PC-3 (cell line): ENCODE results near the gene SRGAP1. TPM values are rescaled to one million over a fixed set of nuclear protein-coding genes. Genes with fewer than 3 reads are reported as not detected.

Source experiments
- ATAC-seq: fragments of 200-7000 bp; cut with Tn5 transposase; 2 replicates; pipeline ENCODE4 v1.9.1; 2020; ENCODE audit warnings: mild to moderate bottlenecking, moderate library complexity
- BruUV-seq: library from RNA; stranded (reverse); fragments of 400-500 nt; replicated peaks from 2 replicates; lab custom pipeline; 2021; lab: Mats Ljungman, UMichigan
- CTCF ChIA-PET: fragments of 300-600 bp; sonication (Branson Sonifier 250); formaldehyde crosslinking; loops from one replicate; lab custom pipeline; 2022; ENCODE audit warnings: antibody characterized with exemption; lab: Charles Lee
- POLR2A ChIA-PET: fragments of 300-600 bp; sonication (Branson Sonifier 250); formaldehyde crosslinking; loops from one replicate; lab custom pipeline; 2022; ENCODE audit warnings: antibody characterized with exemption; ENCODE audit not compliant: unreplicated experiment; lab: Charles Lee
- DNase-seq: peaks from one replicate; pipeline ENCODE4 v3.0.0-alpha.2; 2015
- H2AFZ ChIP-seq: fragments of 300-600 bp; sonication (generic); 2 replicates; pipeline ENCODE4 v1.6.0; 2016; ENCODE audit warnings: antibody characterized with exemption, low read length
- H3F3A ChIP-seq: fragments of 300-600 bp; sonication (generic); one replicate; pipeline ENCODE4 v1.6.0; 2017; ENCODE audit warnings: antibody characterized with exemption, low read length, control low read depth, mild to moderate bottlenecking; ENCODE audit not compliant: unreplicated experiment
- H3K27ac ChIP-seq: fragments of 300-600 bp; sonication (generic); 2 replicates; pipeline ENCODE4 v1.5.1; 2016; ENCODE audit warnings: mild to moderate bottlenecking, low read length
- H3K27me3 ChIP-seq: fragments of 300-600 bp; sonication (generic); 2 replicates; pipeline ENCODE4 v1.6.1; 2016; ENCODE audit warnings: low read length, mixed read lengths
- H3K36me3 ChIP-seq: fragments of 300-600 bp; sonication (generic); 2 replicates; pipeline ENCODE4 v1.6.1; 2016; ENCODE audit warnings: low read depth, mixed run types, low read length, mixed read lengths
- H3K4me1 ChIP-seq: fragments of 300-600 bp; sonication (generic); 2 replicates; pipeline ENCODE4 v1.5.1; 2016; ENCODE audit warnings: low read length; ENCODE audit not compliant: insufficient read depth
- H3K4me2 ChIP-seq: fragments of 300-600 bp; sonication (generic); 2 replicates; pipeline ENCODE4 v1.6.0; 2016; ENCODE audit warnings: low read length
- H3K4me3 ChIP-seq: fragments of 300-600 bp; sonication (generic); 2 replicates; pipeline ENCODE4 v1.5.1; 2016; ENCODE audit warnings: mild to moderate bottlenecking, low read length, mixed read lengths
- H3K79me2 ChIP-seq: fragments of 300-600 bp; sonication (generic); 2 replicates; pipeline ENCODE4 v1.6.1; 2017; ENCODE audit warnings: low read length, mixed read lengths
- H3K9ac ChIP-seq: fragments of 300-600 bp; sonication (generic); 2 replicates; pipeline ENCODE4 v1.6.0; 2016; ENCODE audit warnings: mild to moderate bottlenecking, low read length
- H3K9me2 ChIP-seq: fragments of 300-600 bp; sonication (generic); replicated peaks from 2 replicates; pipeline ENCODE4 v1.6.1; 2016; ENCODE audit warnings: mixed run types, low read length, mixed read lengths
- H3K9me3 ChIP-seq: fragments of 300-600 bp; sonication (generic); 2 replicates; pipeline ENCODE4 v1.6.1; 2016; ENCODE audit warnings: low read length, mixed read lengths
- H4K20me1 ChIP-seq: fragments of 300-600 bp; sonication (generic); 2 replicates; pipeline ENCODE4 v1.6.1; 2016; ENCODE audit warnings: low read length, mixed read lengths
- CTCF ChIP-seq: fragments of 300-600 bp; sonication (generic); conservative IDR thresholded peaks from 2 replicates; pipeline ENCODE4 v1.5.1; 2017; ENCODE audit warnings: antibody characterized with exemption, low read depth, mild to moderate bottlenecking, low read length
- EZH2 ChIP-seq: fragments of 300-600 bp; sonication (generic); IDR thresholded peaks from one replicate; pipeline ENCODE4 v1.6.1; 2017; ENCODE audit warnings: antibody characterized with exemption, mild to moderate bottlenecking, low read length; ENCODE audit not compliant: unreplicated experiment
- EZH2phosphoT487 ChIP-seq: fragments of 300-600 bp; sonication (generic); IDR thresholded peaks from 2 replicates; pipeline ENCODE4 v1.6.1; 2018; ENCODE audit warnings: mild to moderate bottlenecking, antibody characterized with exemption, low read length, borderline replicate concordance
- intact Hi-C: fragments of 100-400 bp; cut with micrococcal nuclease; formaldehyde crosslinking; loops from 2 replicates; pipeline ENCODE4 v1.9.0; 2023
- total RNA-seq: library from RNA; depleted of rRNA; stranded (reverse); fragments of >200 nt; gene quantifications from 2 replicates; pipeline ENCODE4 v1.2.3, GENCODE V29; 2014

SRGAP1 gene
- total RNA-seq, 1 experiment from 2014 or later = 11.0 TPM

- Histone ChIP-seq H4K20me1 (no peaks in the 10 kb centered on the region), H2AFZ (no peak overlapping the region), H3F3A (no peaks in the 10 kb centered on the region), H3K9ac (no peak overlapping the region), H3K27ac (no peak overlapping the region), H3K4me1 (no peaks in the 10 kb centered on the region), H3K27me3 (no peaks in the 10 kb centered on the region), H3K79me2 (peaks cover 73% of the 10 kb centered on the region), H3K4me2 (no peak overlapping the region), H3K9me2 (no peaks in the 10 kb centered on the region), H3K4me3 (no peak overlapping the region), H3K36me3 (no peaks in the 10 kb centered on the region), H3K9me3 (no peaks in the 10 kb centered on the region)
- ATAC-seq (no peak), DNase-seq (no peak)
- TF ChIP-seq EZH2 = no peak
- no peak for TF ChIP-seq CTCF
- no peak for TF ChIP-seq EZH2phosphoT487
- no TSS peak for BruUV-seq
- ChIA-PET POLR2A (no interaction called here), CTCF (no interaction called here)
- intact Hi-C loops = no loop called here
Observed at GRCh38 chr12:63949902-63950301, 105.4 kb downstream of the SRGAP1 start.

- H3K36me3 ChIP-seq = no peaks in the 10 kb centered on the region
- no peak overlapping the region for H3K4me3 ChIP-seq
- no peaks in the 10 kb centered on the region for H3F3A ChIP-seq
- H3K27ac ChIP-seq = no peak overlapping the region
- H3K4me1 ChIP-seq = no peaks in the 10 kb centered on the region
- DNase-seq (no peak), ATAC-seq (no peak)
- no peak overlapping the region for H2AFZ ChIP-seq
- peaks cover 74% of the 10 kb centered on the region for H3K79me2 ChIP-seq
- H4K20me1 ChIP-seq = no peaks in the 10 kb centered on the region
- H3K27me3 ChIP-seq = no peaks in the 10 kb centered on the region
- H3K9ac ChIP-seq = no peak overlapping the region
- intact Hi-C loops = no loop called here
- H3K9me3 ChIP-seq = no peaks in the 10 kb centered on the region
- TF ChIP-seq EZH2phosphoT487 = no peak
- no peak for TF ChIP-seq CTCF
- no peak for TF ChIP-seq EZH2
- CTCF ChIA-PET = no interaction called here
- no TSS peak for BruUV-seq
- POLR2A ChIA-PET = interaction anchor here (0.6 kb wide), 1 partner anchor 108 kb away, joined by 3 read pairs; no protein-coding TSS in a partner anchor
- no peak overlapping the region for H3K4me2 ChIP-seq
- no peaks in the 10 kb centered on the region for H3K9me2 ChIP-seq
Observed at GRCh38 chr12:63952995-63953394, 108.5 kb downstream of the SRGAP1 start.

DNA sequence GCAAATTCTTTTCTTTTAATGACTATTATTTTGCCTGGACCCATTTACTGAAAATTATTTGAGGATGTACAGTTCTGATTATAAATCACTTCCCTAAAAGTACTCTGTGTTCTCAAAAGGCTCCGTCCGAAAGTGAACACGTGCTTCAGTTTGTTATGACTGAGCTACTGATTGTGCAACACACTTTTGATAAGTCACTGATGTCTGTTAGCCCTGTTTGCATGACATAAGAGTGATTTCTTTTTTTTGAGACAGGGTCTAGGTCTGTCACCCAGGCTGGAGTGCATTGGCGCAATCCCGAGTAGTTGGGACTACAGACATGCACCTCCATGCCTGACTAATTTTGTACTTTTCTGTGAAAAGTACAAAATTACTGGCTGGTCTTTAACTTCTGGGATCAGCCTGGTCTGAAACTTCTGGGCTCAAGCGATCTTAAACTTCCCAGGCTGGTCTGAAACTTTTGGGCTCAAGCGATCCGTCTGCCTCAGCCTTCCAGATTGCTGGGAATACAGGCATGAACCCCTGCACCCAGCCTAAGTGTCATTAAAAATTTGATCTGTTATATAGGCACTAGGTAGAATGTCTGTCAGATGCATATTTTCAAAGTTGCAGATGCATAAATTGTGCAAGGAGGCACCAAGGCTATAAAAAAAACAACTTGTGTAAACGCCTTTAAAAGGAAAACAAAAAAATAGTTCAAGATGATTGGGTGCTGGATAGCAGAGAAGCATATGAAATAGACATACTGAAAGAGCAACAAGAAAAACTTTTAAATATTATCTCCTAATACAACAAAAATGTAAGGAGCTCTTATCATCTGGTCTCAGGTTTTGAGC lies 111.5 kb downstream of the SRGAP1 start:
- Histone ChIP-seq H2AFZ (no peak overlapping the region), H3K27me3 (no peaks in the 10 kb centered on the region), H3K9me2 (no peaks in the 10 kb centered on the region), H3K27ac (no peak overlapping the region), H3K9me3 (no peaks in the 10 kb centered on the region), H3K9ac (no peak overlapping the region), H4K20me1 (no peaks in the 10 kb centered on the region), H3K4me2 (no peak overlapping the region), H3F3A (no peaks in the 10 kb centered on the region), H3K36me3 (no peaks in the 10 kb centered on the region), H3K79me2 (peaks cover 84% of the 10 kb centered on the region), H3K4me1 (no peaks in the 10 kb centered on the region), H3K4me3 (no peak overlapping the region)
- ChIA-PET POLR2A (no interaction called here), CTCF (interaction anchor here (0.6 kb wide), 1 partner anchor 13 kb away, joined by 5 read pairs; no protein-coding TSS in a partner anchor)
- intact Hi-C loops = no loop called here
- no TSS peak for BruUV-seq
- ATAC-seq (no peak), DNase-seq (no peak)
- no peak for TF ChIP-seq EZH2
- no peak for TF ChIP-seq CTCF
- no peak for TF ChIP-seq EZH2phosphoT487
